ENCODE measurements around the gene HOXC4. TPM values are rescaled to one million over a fixed set of nuclear protein-coding genes. Genes with fewer than 3 reads are reported as not detected.

HOXC4 gene
- total RNA-seq, 1 experiment from 2014 or later, result 4.1 TPM

DNA sequence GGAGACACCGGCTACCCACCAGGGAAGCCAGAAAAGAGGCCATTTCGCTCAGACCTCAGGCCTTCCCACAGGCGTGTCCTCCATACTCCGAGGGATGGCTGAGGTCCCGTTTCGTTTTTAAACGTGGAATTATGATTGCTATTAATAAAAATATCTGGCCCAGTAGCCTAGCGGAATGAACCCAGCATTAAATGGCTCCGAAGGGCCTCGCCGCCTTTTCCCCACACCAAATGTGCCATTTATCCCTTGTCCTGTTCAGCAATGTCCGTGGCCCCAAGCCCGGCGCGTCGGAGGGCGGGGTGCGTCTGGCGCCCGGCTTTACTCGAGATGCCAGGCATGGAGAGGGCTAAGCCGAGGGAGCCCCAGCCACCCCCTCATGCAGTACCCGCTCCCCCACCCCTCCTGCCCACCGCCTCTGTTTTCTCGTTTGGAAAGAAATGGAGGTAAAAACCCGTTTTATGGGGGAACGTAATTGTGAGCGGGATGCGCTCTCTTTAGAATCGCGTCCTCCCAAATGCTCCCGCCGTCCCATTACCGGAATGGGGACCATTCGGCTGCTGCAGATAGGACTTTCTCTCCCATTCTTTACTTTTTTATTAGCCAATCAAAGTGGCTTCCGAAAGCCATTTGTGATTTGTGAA is 39.1 kb upstream of the HOXC4 start:
- Mint-ChIP-seq H3K27ac (ENCODE audit: unreplicated experiment) (peak overlapping the region; percentile 49), H3K9me3 (ENCODE audit: unreplicated experiment) (no peaks in the 10 kb centered on the region), H3K4me1 (ENCODE audit: low read depth, unreplicated experiment) (peaks cover 30% of the 10 kb centered on the region), H3K36me3 (ENCODE audit: insufficient read depth, unreplicated experiment) (peaks cover under 1% of the 10 kb centered on the region), H3K27me3 (ENCODE audit: insufficient read depth, unreplicated experiment) (no peaks in the 10 kb centered on the region), H3K4me3 (ENCODE audit: unreplicated experiment) (no peak overlapping the region)
- TF ChIP-seq, protein P1, sequence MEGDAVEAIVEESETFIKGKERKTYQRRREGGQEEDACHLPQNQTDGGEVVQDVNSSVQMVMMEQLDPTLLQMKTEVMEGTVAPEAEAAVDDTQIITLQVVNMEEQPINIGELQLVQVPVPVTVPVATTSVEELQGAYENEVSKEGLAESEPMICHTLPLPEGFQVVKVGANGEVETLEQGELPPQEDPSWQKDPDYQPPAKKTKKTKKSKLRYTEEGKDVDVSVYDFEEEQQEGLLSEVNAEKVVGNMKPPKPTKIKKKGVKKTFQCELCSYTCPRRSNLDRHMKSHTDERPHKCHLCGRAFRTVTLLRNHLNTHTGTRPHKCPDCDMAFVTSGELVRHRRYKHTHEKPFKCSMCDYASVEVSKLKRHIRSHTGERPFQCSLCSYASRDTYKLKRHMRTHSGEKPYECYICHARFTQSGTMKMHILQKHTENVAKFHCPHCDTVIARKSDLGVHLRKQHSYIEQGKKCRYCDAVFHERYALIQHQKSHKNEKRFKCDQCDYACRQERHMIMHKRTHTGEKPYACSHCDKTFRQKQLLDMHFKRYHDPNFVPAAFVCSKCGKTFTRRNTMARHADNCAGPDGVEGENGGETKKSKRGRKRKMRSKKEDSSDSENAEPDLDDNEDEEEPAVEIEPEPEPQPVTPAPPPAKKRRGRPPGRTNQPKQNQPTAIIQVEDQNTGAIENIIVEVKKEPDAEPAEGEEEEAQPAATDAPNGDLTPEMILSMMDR (IDR thresholded peaks at IDR 0.05; ENCODE audit: insufficient read depth in 1 of 2, low read depth in 1 of 2, low read length in 1 of 2, severe bottlenecking in 1 of 2, unreplicated experiment in 1 of 2), result no peak
- POLR2A ChIA-PET, result no interaction called here
- Histone ChIP-seq H3K27me3 (replicated peaks; ENCODE audit: control insufficient read depth, insufficient read depth, low read length) (no peaks in the 10 kb centered on the region), H3K36me3 (ENCODE audit: control insufficient read depth, insufficient read depth, low read length) (no peaks in the 10 kb centered on the region; the same call in 1 of the 2 replicates), H3K9me3 (no peaks in the 10 kb centered on the region), H3K4me3 (ENCODE audit: low read depth, low read length) (no peak overlapping the region), H3K4me1 (peaks cover 54% of the 10 kb centered on the region)
- intact Hi-C loops (cut with micrococcal nuclease; ENCODE audit: unreplicated experiment), result loop anchor here (5.0 kb wide), 1 partner anchor 37 kb away; no protein-coding TSS in a partner anchor
- no TSS peak for BruUV-seq (replicated peaks)
- CTCF ChIA-PET, result interaction anchor here (0.5 to 1.2 kb wide), 3 partner anchors 9 to 341 kb away, joined by 3 to 4 read pairs (median 3); no protein-coding TSS in a partner anchor
- DNase-seq, result no peak

DNA sequence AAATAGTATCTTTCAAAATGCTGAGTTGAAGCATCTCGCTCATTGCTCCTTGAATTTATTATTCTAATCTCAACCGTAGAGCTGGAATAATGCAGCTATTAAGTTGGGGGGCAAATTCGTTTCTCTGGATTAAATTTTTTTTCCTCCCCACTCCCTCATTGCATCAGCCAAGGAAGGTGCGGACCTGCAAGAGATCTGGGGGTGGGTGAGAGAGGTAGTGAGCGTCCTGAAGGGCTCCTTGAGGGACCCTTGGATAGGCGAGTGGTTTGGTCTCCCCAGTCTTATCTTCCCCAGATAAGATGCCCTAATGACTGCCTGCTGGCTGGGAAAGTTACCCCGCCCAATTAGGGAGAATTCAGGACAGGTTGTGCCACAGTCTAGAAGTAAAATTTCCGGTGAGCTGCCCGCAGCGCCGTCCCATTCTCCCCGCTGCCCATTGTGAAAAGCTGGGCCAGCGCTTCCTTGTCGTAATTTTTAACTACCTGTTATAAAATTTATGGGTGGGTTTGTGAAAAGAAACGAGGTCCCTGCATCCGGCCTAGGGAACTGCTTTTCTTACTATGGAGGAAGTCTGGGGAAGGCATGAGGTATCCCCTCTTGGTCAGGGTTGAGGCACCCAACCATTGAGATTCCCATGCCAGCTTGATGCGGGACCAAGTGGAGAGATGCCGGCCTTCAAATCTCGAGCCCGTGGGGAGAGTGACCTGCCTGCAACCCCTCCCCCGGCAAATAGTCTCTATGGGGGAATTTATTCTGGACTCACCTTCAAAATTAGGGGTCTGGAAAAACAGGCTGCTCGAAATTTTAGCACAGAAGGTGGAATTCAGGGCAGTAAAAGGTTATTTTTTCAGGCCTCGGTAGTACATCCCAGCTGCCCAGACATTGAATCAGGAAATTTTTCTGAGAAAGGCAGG is 38.4 kb upstream of the HOXC4 start:
- peaks cover 6% of the 10 kb centered on the region for H3K36me3 Mint-ChIP-seq (ENCODE audit: insufficient read depth, unreplicated experiment)
- peaks cover 46% of the 10 kb centered on the region for H3K4me1 ChIP-seq
- CTCF ChIA-PET, result interaction anchor here (2.5 kb wide), 1 partner anchor 17 kb away, joined by 19 read pairs; no protein-coding TSS in a partner anchor
- peaks cover 37% of the 10 kb centered on the region for H3K4me1 Mint-ChIP-seq (ENCODE audit: low read depth, unreplicated experiment)
- H3K27me3 ChIP-seq (replicated peaks; ENCODE audit: control insufficient read depth, insufficient read depth, low read length), result no peaks in the 10 kb centered on the region
- no TSS peak for BruUV-seq (replicated peaks)
- no peak for DNase-seq
- H3K36me3 ChIP-seq (ENCODE audit: control insufficient read depth, insufficient read depth, low read length), result no peaks in the 10 kb centered on the region; the same call in 1 of the 2 replicates
- H3K27ac Mint-ChIP-seq (ENCODE audit: unreplicated experiment), result no peak overlapping the region
- intact Hi-C loops (cut with micrococcal nuclease; ENCODE audit: unreplicated experiment), result loop anchor here (5.0 kb wide), 1 partner anchor 38 kb away; no protein-coding TSS in a partner anchor
- no peaks in the 10 kb centered on the region for H3K9me3 ChIP-seq
- H3K4me3 ChIP-seq (ENCODE audit: low read depth, low read length), result no peak overlapping the region
- H3K9me3 Mint-ChIP-seq (ENCODE audit: unreplicated experiment), result no peaks in the 10 kb centered on the region
- no peaks in the 10 kb centered on the region for H3K27me3 Mint-ChIP-seq (ENCODE audit: insufficient read depth, unreplicated experiment)
- POLR2A ChIA-PET, result no interaction called here
- TF ChIP-seq, protein P1 (IDR thresholded peaks at IDR 0.05; ENCODE audit: insufficient read depth in 1 of 2, low read depth in 1 of 2, low read length in 1 of 2, severe bottlenecking in 1 of 2, unreplicated experiment in 1 of 2), result no peak
- peak overlapping the region; percentile 98 for H3K4me3 Mint-ChIP-seq (ENCODE audit: unreplicated experiment)

DNA sequence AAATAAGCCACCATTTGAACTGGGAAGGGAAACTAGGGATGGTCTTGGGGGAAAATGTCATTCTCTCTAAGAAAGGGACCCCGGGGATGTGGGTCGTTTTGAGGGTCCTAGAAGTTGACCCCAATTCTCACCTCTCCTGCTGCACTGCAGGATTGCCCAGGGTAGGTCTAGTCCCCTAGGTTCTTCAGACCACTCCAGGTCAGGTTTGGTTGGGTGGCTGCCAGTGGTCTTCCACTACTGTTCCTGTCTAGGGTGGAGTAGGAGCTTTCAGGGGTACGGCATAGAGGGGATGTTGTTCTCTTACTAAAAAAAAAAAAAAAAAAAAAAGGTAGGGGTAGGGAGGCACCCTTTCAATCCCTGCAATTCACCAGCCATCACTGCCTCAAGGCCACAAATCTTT is 37.6 kb upstream of the HOXC4 start:
- Histone ChIP-seq H3K36me3 (ENCODE audit: control insufficient read depth, insufficient read depth, low read length) (no peaks in the 10 kb centered on the region; the same call in 1 of the 2 replicates), H3K9me3 (no peaks in the 10 kb centered on the region), H3K4me3 (ENCODE audit: low read depth, low read length) (peak overlapping the region; percentile 58), H3K4me1 (peaks cover 39% of the 10 kb centered on the region), H3K27me3 (replicated peaks; ENCODE audit: control insufficient read depth, insufficient read depth, low read length) (no peaks in the 10 kb centered on the region)
- no peak overlapping the region for H3K27ac Mint-ChIP-seq (ENCODE audit: unreplicated experiment)
- intact Hi-C loops (cut with micrococcal nuclease; ENCODE audit: unreplicated experiment), result loop anchor here (5.0 kb wide), 1 partner anchor 39 kb away; no protein-coding TSS in a partner anchor
- H3K4me3 Mint-ChIP-seq (ENCODE audit: unreplicated experiment), result peak overlapping the region; percentile 98
- ChIA-PET POLR2A (interaction anchor here (0.5 to 2.2 kb wide), 4 partner anchors 8 to 185 kb away, joined by 3 to 25 read pairs (median 12); partner anchors contain the start of genes HOXC10 and HOXC8), CTCF (interaction anchor here (0.6 to 2.5 kb wide), 9 partner anchors 9 to 586 kb away, joined by 3 to 84 read pairs (median 12); partner anchors contain the start of gene HOXC8)
- H3K4me1 Mint-ChIP-seq (ENCODE audit: low read depth, unreplicated experiment), result peaks cover 33% of the 10 kb centered on the region
- H3K9me3 Mint-ChIP-seq (ENCODE audit: unreplicated experiment), result no peaks in the 10 kb centered on the region
- DNase-seq, result no peak
- peaks cover 6% of the 10 kb centered on the region for H3K36me3 Mint-ChIP-seq (ENCODE audit: insufficient read depth, unreplicated experiment)
- no TSS peak for BruUV-seq (replicated peaks)
- TF ChIP-seq, protein P1 (IDR thresholded peaks at IDR 0.05; ENCODE audit: insufficient read depth in 1 of 2, low read depth in 1 of 2, low read length in 1 of 2, severe bottlenecking in 1 of 2, unreplicated experiment in 1 of 2), result no peak
- no peaks in the 10 kb centered on the region for H3K27me3 Mint-ChIP-seq (ENCODE audit: insufficient read depth, unreplicated experiment)
